ENCODE data around the gene RBMS3.

The RBMS3 gene

DNA sequence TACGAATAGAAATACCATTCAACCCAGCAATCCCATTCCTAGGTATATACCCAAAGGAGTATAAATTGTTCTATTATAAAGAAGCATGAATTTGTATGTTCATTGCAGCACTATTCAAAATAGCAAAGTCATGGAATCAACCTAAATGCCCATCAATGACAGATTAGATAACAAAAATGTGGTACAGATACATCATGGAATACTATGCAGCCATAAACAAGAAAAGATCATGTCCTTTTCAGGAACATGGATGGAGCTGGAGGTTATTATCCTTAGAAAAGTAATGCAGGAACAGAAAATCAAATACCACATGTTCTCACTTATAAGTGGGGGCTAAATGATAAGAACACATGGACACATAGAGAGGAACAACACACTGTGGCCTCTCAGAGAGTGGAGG is 571.9 kb downstream of the RBMS3 start:
- FAIRE-seq: no peak

DNA sequence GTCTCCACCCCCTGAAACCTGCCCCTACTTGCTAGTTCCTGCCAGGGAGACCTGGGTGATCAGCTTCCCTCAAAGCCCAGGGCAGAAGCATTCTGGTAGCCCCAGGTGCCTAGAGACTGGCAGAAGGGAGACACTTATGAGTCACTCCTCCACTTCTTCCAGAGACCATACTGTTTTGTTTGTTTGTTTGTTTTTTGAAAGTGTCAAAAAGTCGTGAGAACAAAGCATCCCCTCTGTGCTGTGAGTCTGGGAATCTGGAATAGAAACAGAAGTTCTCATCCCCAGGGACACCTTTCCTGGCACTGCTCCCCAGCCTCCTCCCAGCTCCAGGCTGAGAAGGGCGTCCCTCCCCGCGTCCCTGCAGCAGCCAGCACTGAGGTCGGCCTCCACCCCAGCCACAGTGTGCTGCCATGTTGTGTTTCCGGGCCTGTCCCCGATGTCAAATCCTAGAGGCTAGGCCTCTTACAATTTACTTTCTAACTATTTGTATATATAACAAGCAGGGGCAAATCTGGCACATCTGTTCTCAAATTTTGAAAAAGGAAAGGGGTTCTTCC is 573.0 kb downstream of the RBMS3 start:
- FAIRE-seq: no peak

DNA sequence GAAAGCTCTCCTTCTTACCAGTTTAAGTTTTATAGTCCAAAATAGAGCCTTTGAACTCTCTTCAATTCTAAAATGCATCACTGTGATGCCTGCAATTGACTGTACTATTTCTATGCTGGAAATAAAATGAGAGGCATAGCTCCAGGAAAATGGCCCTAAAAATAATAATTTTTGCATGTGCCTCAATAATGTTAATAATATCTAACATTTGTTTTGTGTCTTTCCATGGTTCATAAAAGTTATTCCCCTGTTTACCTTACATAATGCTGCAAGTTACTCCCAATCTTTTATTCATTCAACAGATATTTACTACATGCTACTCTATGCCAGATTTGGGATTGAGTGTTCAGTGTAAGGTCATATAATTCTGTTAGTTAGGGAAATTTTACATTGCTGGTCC is 574.0 kb downstream of the RBMS3 start:
- FAIRE-seq: no peak

DNA sequence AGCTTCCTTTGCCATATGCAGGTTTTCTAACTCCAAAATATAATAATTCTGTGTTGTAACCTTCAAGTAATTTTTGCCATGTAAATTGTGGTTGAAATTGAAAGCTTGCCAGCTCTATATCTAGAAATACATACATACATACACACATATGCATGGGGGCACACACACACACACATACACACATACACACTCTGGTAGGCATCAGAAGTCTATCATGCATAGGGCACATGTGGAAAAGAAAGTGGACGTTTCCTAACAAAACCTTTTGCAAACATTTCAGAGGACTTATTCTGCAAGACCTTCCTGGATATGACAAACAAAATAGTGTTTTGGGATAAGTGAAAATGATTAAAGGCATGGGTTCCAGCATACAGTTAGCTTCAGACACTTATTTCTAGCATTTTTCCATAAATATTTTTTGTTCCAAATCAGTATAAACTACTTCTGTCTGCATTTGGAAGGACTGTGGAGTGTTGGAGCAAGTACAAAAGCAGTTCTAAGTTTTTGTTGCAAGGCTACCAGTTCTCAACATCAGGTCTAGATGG is 578.9 kb downstream of the RBMS3 start:
- FAIRE-seq: no peak

DNA sequence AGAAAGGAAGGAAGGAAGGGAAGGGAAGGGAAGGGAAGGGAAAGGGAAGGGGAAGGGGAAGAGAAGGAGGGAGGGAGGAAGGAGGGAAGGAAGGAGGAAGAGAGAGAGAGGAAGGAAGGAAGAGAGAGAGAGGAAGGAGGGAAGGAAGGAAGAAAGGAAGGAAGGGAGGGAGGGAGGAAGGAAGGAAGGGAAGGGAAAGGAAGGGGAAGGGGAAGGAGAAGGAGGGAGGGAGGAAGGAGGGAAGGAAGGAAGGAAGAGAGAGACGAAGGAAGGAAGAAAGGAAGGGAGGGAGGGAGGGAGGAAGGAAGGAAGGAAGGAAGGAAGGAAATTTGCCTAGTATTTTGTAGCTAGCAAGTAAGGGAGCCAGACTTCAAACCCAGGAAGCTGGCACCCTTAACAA is 583.9 kb downstream of the RBMS3 start:
- no peak for FAIRE-seq

DNA sequence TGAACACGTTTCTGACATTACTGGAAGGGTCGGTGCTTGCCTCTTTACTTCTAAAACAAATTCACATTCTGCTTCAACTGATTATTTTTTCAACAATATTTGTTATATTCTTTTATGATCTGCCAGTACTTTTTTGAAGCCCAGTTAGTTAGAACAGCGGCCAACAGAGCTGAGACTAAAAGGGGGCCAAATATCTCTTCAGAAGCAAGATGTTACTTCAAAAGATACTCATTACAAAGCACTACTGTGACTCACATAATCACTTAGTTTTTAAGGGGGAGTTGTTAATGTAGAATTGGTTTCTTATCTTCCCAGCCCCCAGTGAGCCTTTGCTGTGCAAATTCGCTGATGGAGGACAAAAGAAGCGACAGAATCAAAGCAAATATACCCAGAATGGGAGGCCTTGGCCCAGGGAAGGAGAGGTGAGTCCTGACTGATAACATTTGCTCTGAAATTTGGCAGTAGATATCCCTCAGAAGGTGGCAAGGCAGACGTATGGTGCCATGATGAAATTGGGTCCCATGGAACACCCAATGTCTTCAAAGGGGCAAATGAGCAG is 587.8 kb downstream of the RBMS3 start:
- no peak for FAIRE-seq

DNA sequence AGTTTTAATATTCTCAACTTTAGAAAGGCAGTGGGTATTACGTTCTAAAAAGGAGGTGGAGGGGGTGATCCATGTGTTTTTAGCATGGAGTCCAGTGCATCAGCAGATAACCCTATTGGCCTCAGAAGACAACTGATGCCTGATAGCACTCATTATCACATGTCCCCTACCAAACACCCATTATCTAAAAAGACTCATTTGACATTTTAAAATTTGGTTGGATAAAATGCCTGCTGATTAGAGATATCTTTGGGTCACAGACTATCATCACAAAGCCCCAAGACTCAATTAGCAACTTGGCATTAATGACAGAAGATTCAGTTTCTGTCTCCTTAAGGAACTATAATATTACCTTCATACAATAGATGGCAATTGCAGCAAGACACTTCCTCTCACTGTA is 589.3 kb downstream of the RBMS3 start:
- FAIRE-seq: no peak

DNA sequence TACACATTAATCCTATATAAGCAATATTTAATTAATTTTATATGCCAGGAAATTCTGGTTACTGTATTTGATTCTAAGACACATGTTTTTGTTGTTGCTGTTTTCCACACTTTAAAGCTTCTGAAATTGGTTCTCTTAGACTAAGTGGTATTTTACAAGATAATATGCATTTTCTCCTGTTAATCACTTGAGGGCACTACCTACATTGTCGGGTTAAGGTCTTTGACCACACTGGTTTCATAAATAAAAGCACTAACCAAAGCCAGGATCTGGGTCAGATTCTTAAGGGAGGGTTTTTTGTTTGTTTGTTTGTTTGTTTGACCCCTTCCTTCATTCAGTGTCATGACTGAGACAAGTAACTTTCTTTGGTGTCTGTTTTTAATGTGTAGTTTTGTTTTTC is 590.2 kb downstream of the RBMS3 start:
- no peak for FAIRE-seq

DNA sequence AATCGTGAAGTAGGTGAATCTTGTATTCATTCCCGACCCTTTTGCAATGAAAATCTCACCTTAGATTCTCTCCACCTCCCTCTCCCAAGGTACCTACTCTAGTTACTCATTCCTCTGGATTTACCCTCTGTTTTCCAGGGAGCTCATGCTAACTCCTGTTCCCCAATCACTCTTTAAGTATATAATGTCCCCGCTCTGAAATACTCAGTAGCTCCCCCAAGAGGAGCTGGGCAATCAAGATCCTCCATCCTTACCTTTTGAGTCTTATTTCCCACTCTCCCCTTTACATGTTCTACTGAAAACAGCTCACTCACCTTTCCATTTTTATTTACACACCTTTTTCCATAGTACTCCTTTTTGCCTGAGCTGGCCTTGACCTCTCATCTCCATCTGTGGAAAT is 599.9 kb downstream of the RBMS3 start:
- FAIRE-seq: no peak

DNA sequence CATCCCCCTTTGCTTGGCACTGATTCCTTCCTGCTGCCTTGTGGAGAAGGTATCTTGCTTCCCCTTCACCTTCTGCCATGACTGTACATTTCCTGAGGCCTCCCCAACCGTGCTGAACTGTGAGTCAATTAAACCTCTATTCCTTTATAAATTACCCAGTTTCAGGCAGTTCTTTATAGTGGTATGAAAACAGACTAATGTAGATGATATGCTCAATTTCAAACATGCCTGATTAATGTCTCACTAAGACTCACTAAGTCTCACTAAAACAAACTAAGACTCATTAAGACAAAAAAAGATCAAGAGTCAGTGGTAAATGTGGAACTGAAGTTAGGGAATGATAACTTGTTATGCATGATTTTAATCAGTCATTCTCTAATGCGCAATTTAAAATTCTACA is 606.6 kb downstream of the RBMS3 start:
- FAIRE-seq: no peak

DNA sequence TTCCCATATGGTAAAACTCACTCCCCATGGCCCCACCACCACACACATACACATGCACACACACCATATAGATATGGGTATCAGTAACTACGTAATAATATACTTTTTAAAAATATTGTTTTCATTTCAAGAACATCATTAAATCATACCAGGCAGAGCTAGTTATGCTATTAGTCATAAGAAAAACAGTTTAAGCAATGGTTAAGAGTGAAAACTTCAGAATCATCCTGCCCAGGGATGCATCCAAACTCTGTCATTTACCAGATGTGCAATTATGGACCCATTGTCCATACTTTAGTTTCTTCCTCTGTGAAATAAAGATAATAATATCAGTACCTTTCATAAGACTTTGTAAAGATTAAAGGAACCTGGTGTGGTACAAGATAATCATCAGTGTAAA is 608.3 kb downstream of the RBMS3 start:
- no peak for FAIRE-seq

DNA sequence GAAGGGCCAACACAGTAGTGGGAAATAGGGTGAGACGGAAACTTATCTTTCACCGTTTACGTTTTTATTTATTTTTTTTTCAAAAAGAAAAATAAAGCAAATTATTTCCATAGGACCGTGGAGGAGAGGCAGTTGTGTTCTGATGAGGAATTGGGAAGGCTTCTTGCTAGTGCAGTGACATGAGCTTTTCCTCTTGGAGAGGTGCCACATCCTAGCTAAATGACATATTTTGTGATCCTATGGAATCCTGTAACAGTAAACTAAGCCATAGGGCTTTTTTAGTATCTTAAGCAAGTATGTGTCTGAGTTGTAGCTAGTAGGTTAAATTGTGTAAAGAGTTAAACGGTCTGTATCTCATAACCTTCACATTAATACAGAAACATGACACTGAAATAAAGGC is 609.9 kb downstream of the RBMS3 start:
- FAIRE-seq: no peak

DNA sequence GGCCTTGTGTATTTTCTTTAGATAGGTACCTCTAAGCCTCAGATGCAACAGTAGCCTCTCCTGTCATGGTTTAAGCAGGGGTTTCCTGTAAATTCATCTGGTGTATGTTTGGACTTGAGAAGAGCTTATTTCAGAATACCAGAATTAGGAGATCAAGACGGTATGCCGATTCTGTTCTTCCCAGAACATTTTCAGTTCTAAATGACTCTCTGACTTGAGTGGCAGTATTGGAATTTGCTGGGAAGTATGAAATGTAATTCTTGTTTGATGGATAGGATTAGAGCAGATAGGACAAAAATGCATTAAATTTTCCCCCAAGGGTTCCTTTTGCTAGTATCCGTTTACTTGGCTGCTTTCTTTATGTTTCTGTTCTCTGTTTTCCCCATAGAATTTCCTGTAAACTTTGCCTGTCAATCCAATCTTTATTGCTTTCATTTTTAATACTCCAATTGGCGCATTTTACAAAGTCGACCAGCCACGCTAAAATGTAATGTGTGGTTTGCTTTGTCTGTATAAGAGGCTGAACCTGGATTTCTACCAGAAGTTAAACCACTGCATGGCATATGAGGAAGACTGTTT is 612.2 kb downstream of the RBMS3 start:
- no peak for FAIRE-seq

DNA sequence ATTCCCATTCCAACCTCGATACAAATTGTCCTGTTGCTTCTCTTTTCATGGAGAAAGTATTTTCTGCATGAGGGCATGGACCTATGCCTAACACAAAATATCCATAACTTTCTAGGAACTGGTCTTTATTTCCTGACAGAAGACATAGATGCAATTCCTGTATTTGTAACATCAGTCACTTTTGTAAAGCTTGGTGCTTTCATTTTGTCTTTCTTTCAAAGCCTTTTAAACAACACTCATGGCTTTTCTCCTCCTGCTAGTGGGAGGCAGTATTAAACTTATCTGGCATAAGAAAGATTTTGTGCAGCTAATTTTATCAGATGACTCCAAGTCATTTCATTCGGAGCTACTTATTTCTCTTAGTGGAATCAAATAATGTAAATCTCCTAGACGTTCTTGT is 616.0 kb downstream of the RBMS3 start:
- no peak for FAIRE-seq

DNA sequence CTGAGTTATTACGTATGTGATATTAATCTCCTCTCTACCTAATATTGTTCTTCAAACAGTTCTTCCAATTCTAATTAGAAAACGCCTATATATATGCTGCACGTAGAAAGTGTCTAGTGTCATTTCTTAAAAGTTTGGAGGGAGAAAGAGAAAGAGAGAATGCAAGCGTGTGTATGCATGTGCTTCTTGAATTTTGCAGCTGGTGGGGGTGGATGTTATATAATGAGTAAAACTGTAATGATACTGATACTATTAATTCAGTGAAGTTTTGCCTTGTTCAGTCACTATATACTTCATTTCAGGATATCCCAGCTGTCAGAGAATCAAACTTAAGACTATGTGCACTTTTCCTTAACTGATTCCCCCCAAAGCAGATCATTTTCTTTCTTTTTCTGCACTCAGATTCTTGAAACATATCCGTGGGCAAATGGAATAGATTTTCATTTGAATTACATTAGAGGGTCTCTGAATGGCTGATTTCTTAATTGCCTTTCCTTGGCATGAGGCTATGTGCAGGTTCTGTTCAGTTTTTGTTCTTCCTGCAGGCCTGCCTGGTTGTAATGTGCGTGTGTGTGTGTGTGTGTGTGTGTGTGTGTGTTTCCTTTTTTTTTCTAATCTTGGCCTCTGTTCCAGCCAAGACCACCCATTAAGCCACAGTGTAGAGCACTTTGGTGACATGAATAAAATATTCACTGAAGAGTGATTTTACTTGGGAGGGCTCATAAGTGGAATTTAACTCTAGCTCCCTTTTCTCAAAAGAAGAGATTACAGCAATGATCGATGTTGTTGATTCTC is 617.5 kb downstream of the RBMS3 start:
- FAIRE-seq: no peak

DNA sequence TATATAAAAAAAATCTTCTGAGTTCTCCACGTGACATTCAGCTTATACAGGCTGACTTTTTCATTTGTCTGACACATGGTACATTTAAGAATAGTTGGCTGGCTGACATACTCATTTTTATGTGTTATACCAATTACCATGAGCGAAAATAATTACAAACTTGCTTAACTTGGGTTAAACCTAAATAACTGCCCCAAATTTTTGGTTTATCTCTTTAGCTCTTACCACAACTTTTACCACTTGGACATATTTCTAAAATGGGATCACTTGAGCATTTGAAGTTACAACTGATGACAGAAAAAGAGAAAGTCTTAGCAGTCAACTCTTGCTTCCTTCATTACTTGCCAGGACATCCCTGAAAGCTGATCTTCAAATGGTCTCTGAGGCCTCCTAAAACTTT is 618.1 kb downstream of the RBMS3 start:
- FAIRE-seq: no peak

DNA sequence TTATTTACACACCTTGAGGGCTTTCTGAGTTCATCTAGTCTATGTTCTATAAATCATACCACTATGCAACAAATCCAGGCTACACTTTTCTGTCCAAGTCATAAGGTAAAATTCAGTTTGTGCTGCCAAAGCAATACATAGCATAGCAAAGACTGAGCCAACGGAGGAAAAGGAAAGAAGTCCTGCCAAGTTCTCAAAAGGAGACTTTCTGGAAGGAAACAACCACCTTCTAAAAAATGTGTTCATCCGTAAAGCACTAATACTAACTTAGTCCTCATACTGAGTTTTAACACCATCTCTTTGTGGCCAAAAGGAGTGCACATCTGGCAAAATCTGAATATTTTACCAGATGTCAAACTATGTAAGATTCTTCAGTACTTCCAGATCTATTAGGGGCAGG is 620.2 kb downstream of the RBMS3 start:
- FAIRE-seq: no peak

DNA sequence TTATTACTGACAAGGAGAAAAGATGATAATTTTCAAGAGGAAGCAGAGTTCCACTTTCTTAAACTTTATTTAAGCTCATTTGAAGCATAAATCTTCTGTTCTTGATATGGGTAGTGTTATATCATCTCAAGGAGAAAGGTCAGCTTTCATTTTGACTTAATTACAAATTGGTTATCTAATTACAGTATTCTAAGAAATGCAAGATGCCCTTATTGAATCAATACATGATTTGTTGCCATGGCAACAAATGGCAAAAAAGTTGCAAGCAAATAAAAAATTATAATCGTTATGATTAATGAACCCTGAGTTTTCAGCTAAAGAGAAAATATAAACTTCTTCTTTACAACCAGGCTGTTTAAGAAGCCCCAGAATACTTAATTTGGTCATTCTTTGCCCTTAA is 622.7 kb downstream of the RBMS3 start:
- FAIRE-seq: no peak

DNA sequence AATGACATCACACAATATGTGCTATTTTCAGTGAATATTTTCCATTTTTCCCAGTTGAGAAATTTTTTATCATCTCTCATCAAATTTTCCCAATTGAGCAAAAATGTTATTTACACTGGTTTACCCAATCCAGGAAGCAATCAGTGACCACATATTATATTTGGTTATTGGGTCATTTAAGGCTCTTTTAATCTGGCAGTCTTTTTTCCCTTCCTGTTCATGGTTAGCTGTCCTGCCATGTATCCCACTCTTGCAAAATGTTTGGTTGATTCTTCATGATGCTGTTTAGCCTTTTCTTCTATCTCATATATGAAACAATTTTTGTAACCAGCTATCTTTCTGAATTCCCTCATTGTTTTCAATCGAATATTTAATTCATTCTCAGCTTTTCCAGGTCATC is 626.0 kb downstream of the RBMS3 start:
- no peak for FAIRE-seq

DNA sequence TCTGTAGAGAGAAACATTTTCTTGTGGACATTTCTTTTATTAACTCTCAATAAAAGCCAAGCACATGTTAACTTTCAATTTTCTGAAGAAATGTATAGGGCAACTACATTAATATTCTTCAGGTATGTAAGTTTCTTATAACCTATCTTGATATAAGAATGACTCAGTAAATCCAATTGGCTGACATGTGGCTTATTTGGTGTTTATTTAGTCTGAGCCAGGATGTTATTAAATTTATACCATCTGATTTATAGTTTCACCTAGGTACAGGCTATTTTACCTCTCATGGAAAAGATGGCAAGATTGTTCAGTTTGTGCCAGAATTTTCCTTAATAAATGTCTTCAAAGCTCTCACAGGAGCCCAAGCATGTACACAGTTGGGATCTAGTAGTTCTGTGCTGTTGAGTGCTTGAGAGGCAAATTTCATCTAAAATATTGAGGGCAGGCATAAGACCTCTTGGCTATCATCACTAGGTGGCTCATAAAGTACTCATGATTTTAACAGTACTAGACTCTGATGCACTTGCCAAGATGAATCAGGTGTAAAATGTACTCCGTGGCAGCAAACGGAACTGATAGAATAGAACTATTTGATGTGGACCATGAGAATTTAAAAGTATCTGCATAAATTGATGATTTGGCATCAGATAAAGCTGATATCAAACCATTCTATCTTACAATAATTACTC is 631.9 kb downstream of the RBMS3 start:
- FAIRE-seq: no peak

DNA sequence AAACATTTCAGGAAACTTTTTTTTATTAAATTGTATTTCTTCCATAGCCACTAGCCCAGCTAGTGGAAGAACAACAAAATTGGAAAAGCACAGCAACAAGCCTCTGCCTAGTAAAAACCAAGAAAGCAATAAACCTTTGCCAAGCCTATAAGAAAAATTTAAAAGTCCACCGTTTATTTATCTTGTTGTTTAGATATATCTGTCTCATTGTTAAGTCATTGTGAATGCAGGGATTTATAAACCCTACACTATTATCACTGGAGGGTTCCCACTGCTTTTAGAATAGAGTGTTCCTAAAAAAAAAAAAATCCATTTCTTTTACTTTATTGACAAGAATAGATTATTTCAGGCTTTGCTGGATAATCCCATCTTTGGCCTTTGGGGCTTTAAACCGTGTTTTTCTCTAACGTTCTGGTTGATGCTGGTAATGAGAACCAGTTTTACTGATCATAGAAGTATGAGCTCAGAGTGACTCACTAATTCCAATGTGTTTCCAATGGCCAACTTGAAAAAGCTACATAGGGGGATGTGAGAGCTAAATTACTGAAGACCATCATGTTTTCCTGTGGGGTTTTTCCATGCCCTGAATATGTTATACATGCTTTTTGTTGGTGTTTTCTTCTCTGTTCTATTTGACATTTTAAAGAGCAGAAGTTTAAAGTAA is 634.1 kb downstream of the RBMS3 start:
- no peak for FAIRE-seq

DNA sequence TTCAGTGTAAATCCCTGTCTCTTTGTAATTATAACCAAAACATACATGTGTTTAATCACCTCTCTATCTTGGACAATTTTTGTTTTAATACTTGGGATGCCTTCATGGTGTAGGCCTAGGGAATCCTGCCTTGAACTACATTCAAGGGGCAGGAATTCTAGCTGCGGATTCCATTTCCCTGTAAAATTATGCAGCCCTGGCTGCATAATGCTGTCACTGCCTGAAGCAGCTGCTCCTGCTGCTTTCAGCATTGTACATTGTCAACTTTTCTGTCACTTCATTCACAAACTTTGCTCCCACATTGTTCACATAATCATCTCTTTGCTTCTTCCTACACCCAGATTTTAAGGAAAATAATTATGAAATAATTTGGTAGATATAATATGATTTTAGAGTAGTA is 638.7 kb downstream of the RBMS3 start:
- no peak for FAIRE-seq
